ENCODE measurements around the gene RNF39. TPM values are rescaled to one million over a fixed set of nuclear protein-coding genes. Genes with fewer than 3 reads are reported as not detected.
"Not testable (repeated sequence)": the region's sequence is repeated elsewhere in the genome, so short reads cannot be mapped to it uniquely, and the experiment has no call there.

The RNF39 gene, protein sequence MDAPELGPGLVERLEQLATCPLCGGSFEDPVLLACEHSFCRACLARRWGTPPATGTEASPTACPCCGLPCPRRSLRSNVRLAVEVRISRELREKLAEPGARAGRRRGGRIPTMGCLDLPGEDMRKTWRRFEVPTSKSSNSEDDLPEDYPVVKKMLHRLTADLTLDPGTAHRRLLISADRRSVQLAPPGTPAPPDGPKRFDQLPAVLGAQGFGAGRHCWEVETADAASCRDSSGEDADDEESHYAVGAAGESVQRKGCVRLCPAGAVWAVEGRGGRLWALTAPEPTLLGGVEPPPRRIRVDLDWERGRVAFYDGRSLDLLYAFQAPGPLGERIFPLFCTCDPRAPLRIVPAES
- total RNA-seq: not detected

DNA sequence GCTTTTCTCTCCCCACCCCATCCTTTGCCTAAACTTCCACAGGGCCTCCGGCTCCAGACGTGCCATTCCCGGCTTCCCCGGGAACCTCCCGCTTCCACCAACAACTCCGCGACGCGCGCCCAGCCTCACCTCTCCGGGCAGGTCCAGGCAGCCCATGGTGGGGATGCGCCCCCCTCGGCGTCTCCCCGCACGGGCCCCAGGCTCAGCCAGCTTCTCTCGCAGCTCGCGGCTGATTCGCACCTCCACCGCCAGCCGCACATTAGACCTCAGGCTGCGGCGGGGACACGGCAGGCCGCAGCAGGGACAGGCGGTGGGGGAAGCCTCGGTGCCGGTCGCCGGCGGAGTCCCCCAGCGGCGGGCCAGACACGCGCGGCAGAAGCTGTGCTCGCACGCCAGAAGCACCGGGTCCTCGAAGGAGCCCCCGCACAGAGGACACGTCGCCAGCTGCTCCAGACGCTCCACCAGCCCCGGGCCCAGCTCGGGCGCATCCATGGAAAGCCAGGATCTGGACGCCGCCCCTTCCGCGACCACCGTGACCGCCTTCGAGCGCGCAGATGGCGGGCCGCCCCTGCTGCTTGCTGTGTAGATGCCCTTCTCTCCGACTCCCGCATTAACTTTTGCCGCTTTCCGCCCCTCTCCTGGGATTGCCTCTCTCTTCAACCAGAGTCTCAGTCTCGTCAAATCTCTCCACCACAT is at the start of gene RNF39:
Gene RNF39, minus strand, starts transcription at position 676 of the 696 bp plus-strand sequence. Its CDS starts 184 bp downstream, at position 492.
- ATAC-seq (replicated peaks in 1 of 2) (peak; percentile 26 to 36), DNase-seq (peak; percentile 20 to 25)
- H3K27me3 Mint-ChIP-seq (ENCODE audit: low read depth): peaks cover 64% of the 10 kb centered on the region
- H3K4me1 Mint-ChIP-seq (ENCODE audit: low read depth): peaks cover 52% of the 10 kb centered on the region
- H3K4me3 Mint-ChIP-seq: peak within 1 kb of the TSS; percentile 82
- H3K36me3 Mint-ChIP-seq (ENCODE audit: insufficient read depth in 2 of 2): peaks cover 0 to 6% of the 10 kb centered on the region in 2 donors
- H3K27ac Mint-ChIP-seq: no peak within 1 kb of the TSS
- no peaks in the 10 kb centered on the region for H3K9me3 Mint-ChIP-seq

DNA sequence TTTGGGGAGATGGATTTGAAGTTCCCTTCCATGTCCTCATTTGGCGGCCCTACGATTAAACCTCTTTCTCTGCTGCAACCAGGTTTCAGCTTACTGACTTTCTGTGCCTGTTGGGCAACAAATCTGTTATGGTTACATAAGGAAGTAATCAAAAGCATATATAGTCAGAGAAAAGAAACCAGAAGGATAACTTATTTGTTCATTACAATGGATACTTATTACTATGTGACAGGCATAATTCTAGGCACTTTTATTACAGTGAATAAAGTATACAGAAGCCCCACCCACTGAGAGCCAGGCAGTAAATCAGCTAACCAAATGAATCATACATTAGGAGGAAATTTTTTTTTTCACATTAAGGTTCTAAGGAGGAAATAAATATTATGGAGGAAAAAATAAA is 46.9 kb upstream of the RNF39 start:
- DNase-seq (no peak), ATAC-seq (replicated peaks in 1 of 2) (no peak)
- no peaks in the 10 kb centered on the region for H3K36me3 Mint-ChIP-seq (ENCODE audit: insufficient read depth in 2 of 2)
- no peaks in the 10 kb centered on the region for H3K4me1 Mint-ChIP-seq (ENCODE audit: low read depth)
- H3K9me3 Mint-ChIP-seq: no peaks in the 10 kb centered on the region
- peaks cover 25% of the 10 kb centered on the region for H3K27me3 Mint-ChIP-seq (ENCODE audit: low read depth)
- H3K27ac Mint-ChIP-seq: no peak overlapping the region
- no peak overlapping the region for H3K4me3 Mint-ChIP-seq

DNA sequence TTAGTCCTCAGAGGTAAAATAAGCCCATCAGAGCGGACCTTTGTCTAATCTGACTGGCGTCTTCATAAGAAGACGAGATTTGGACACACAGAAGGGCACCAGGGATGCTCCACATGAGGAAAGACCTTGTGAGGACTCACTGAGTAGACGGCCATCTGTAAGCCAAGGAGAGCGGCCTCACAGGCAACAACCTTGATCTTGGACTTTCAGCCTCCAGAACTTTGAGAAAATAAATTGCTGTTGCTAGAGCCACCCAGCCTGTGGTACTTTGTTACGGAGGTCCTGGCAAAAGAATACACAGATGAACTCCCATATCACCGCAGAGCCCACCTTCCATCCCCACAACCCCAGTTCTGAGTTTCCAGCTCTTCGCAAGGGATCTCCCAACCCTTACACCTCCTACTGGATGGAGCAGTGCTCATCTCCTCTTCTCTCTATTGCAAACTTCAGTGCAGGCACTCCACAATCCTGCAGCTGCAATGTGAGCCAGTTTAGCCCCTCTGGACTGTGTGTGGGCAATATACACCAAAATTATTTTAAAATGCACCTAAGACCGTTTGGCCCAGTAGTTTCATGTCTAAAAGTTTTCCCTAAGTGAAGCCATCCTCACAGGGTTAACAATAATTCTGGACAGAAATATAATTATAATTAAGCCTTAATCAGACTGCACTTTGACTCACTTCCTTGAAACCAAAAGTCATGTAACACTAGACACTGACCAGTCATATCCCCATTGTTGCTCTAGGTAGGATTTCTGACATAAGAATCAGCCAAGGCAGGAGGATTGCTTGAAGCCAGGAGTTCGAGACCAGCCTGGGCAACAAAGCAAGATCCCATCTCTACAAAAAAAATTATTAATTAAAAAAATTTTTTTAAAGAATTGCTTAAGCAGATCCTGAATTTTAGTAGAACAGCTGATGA is 46.1 kb upstream of the RNF39 start:
- no peaks in the 10 kb centered on the region for H3K36me3 Mint-ChIP-seq (ENCODE audit: insufficient read depth in 2 of 2)
- no peak overlapping the region for H3K4me3 Mint-ChIP-seq
- DNase-seq (no peak), ATAC-seq (replicated peaks in 1 of 2) (no peak)
- H3K9me3 Mint-ChIP-seq: no peaks in the 10 kb centered on the region
- no peaks in the 10 kb centered on the region for H3K4me1 Mint-ChIP-seq (ENCODE audit: low read depth)
- no peak overlapping the region for H3K27ac Mint-ChIP-seq
- peaks cover 17% of the 10 kb centered on the region for H3K27me3 Mint-ChIP-seq (ENCODE audit: low read depth)

DNA sequence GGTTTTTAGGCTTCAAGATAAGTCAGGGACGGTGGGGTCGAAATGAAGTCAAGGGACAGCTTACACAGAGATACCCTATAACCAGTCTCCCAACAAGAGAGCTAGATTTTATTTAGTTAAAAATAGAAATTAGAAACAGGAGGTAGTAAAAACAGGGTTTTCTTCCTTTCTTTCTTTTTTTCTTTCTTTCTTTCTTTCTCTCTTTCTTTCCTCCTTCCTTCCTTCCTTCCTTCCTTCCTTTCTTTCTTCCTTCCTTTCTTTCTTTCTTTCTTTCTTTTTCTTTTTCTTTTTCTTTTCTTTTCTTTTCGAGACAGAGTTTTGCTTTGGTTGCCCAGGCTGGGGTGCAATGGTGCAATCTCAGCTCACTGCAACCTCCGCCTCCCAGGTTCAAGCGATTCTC is 43.1 kb upstream of the RNF39 start:
- H3K36me3 Mint-ChIP-seq (ENCODE audit: insufficient read depth in 2 of 2); H3K4me1 Mint-ChIP-seq (ENCODE audit: low read depth); H3K9me3 Mint-ChIP-seq; H3K27me3 Mint-ChIP-seq (ENCODE audit: low read depth); H3K4me3 Mint-ChIP-seq; ATAC-seq (replicated peaks in 1 of 2); H3K27ac Mint-ChIP-seq; DNase-seq: not testable (repeated sequence)

DNA sequence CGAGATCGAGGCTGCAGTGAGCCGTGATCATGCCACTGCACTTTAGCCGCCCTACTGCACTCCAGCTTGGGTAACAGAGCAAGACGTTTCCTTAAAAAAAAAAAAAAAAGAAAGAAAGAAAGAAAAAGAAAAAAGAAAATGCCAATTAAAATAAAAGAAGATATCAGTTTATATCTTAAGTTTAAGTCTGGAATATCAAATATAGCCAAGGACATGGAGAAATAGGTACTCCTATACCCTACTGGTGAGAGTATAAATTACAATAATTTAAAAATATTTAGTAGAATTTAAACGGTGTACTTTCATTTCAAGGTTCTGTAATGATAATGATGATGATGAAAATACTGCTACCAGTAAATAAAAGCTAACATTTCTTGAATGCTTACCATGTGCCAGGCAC is 41.2 kb upstream of the RNF39 start:
- Mint-ChIP-seq H3K4me3 (no peak overlapping the region), H3K36me3 (ENCODE audit: insufficient read depth in 2 of 2) (no peaks in the 10 kb centered on the region), H3K4me1 (ENCODE audit: low read depth) (peaks cover 15% of the 10 kb centered on the region), H3K27ac (no peak overlapping the region), H3K27me3 (ENCODE audit: low read depth) (peaks cover 20% of the 10 kb centered on the region), H3K9me3 (no peaks in the 10 kb centered on the region)
- no peak for ATAC-seq (replicated peaks in 1 of 2)
- DNase-seq: no peak

DNA sequence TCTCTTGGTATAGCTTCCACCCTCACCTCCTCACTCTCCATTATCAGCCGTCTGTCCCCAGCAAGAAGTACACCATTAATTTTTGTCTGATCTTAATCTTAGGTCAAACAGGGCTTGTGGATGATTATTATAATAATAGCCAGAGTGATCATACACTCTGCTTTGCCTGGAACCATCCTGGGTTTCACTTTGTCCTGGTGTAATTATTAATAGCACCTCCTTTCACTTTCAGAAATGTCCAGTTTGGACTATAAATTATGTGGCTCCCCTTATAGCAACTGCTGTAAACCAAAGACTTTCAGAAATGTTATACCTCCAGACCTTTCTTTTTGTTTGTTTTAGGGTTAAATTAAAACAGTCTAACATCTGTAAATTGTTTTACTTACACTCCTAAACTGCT is 38.3 kb upstream of the RNF39 start:
- Mint-ChIP-seq H3K4me3 (no peak overlapping the region), H3K27ac (no peak overlapping the region), H3K9me3 (no peaks in the 10 kb centered on the region), H3K4me1 (ENCODE audit: low read depth) (peaks cover 15% of the 10 kb centered on the region), H3K27me3 (ENCODE audit: low read depth) (peaks cover 40% of the 10 kb centered on the region), H3K36me3 (ENCODE audit: insufficient read depth in 2 of 2) (no peaks in the 10 kb centered on the region)
- ATAC-seq (replicated peaks in 1 of 2) (no peak), DNase-seq (no peak)

DNA sequence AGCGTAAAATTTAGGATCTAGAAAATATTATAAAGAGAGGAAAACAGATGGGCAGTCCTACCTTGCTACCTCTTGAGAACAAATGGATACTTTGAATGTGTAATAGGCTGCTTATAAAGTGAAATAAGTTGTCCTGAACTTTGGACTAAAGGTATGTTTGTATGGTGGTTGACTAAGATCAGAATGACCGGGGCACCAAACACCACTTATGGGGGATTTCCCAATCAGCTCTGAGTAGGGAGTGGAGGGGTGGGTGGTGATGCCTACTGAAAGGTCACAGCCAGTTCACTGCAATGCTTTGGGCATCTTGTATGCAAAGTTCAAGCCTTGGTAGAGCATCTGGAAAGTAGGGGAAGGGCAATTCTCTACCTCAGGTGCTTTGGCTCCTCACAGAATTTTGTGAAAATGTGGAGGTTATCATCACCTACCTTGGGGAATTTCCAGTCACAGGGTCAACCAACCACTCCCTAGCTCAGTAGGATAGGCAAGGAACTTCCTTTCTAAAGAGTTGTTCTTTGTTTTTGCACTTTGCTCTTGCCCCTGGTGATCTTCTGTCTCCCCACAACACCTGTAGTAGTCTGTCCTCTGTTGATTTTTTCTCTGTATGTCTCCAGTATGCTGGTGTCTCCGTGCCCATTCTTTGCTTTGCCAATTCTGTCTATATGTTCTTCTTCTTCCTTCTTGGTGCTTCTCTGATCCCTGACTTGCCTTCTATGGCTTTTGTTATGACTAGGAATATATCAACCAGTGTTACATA is 37.6 kb upstream of the RNF39 start, which contains the start of gene TRIM31:
Gene TRIM31, minus strand, starts transcription at position 88 of the 757 bp plus-strand sequence. CDS start 285 bp downstream, outside the sequence.
- no peaks in the 10 kb centered on the region for H3K9me3 Mint-ChIP-seq
- H3K4me1 Mint-ChIP-seq (ENCODE audit: low read depth): peaks cover 19% of the 10 kb centered on the region
- peak within 1 kb of the TSS; percentile 9 to 40 for H3K4me3 Mint-ChIP-seq
- no peak for DNase-seq
- no peak within 1 kb of the TSS for H3K27ac Mint-ChIP-seq
- peaks cover 46% of the 10 kb centered on the region for H3K27me3 Mint-ChIP-seq (ENCODE audit: low read depth)
- H3K36me3 Mint-ChIP-seq (ENCODE audit: insufficient read depth in 2 of 2): no peaks in the 10 kb centered on the region
- peak; percentile 53 to 60 for ATAC-seq (replicated peaks in 1 of 2)

DNA sequence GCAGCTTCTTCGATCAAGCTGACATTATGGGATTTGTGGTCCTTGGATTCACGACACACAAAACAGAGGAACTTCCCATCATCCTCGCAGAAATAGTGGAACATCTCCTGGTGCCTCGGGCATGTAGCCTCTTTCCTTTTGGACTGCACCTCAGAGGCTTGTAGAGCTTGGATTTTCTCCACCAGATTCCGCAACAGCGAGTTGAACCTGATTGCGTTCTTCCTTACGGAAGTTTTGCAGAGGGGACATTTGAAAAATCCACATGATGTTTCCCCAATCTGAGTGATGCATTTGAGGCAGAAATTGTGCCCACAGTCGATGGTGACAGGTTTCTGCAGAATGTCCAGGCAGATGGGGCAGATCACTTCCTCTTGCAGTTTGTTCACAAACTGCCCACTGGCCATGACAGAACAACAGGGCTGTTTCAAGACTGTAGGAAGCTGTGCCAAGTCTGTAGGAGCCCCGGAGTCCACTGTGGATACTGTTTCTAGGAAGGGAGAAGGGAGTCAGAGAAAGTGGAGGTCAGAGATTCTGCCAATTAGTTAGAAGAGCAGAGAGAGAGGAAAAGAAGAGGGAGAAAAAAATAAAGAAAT is 36.9 kb upstream of the RNF39 start:
- ATAC-seq (replicated peaks in 1 of 2): no peak
- peak overlapping the region; percentile 9 to 40 for H3K4me3 Mint-ChIP-seq
- DNase-seq: no peak
- no peaks in the 10 kb centered on the region for H3K9me3 Mint-ChIP-seq
- H3K27me3 Mint-ChIP-seq (ENCODE audit: low read depth): peaks cover 53% of the 10 kb centered on the region
- no peaks in the 10 kb centered on the region for H3K36me3 Mint-ChIP-seq (ENCODE audit: insufficient read depth in 2 of 2)
- H3K27ac Mint-ChIP-seq: no peak overlapping the region
- H3K4me1 Mint-ChIP-seq (ENCODE audit: low read depth): peaks cover 19% of the 10 kb centered on the region

DNA sequence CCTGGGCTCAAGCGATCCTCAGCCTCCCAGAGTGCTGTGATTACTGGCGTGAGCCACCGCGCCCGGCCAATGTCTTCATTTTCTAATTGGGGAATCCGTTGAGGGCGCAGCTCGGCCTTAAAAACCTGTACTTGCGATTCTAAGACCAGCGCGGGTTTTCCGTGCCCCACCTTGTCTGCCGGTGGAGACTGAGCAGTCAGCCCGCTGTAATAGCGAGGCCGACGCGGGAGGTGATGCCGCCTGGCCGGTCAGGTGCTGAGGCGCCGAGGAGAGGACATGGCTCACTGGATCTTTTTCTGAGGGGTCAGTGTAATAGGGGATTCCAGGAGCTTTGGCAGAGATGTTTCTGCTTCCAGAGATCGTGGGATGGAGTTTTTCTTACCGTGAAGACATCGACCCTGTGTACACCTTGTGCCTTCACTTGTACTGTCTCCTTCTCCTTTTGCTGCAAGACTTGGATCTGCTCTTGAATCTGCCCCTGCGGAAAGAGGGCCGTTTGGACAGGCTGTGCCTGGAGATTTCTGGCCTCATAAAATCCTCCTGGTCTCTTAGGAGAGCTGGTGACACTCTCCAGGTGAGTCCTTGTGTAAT is 35.8 kb upstream of the RNF39 start:
- H3K27ac Mint-ChIP-seq: no peak overlapping the region
- no peak for DNase-seq
- peaks cover 57% of the 10 kb centered on the region for H3K27me3 Mint-ChIP-seq (ENCODE audit: low read depth)
- no peak overlapping the region for H3K4me3 Mint-ChIP-seq
- peaks cover 19% of the 10 kb centered on the region for H3K4me1 Mint-ChIP-seq (ENCODE audit: low read depth)
- no peaks in the 10 kb centered on the region for H3K36me3 Mint-ChIP-seq (ENCODE audit: insufficient read depth in 2 of 2)
- no peaks in the 10 kb centered on the region for H3K9me3 Mint-ChIP-seq
- ATAC-seq (replicated peaks in 1 of 2): no peak

DNA sequence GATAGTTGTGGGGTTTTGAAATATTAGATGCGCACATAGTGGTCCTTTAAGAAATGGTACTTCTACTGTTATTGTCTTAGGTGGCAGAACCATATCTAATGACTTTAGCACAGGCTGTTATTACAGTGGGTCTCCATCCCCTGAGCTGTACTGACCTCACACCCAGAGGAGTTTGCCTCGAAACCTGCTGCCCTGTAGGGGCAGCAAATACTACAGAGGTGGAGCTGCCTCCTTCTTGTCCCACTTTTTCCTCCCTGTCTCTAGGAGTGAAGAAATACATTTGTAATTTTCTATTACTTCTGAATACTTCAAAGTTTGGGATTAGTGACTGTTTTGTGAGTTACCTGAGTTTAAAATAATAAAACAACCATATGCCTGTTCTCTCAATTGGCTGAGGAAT is 29.1 kb upstream of the RNF39 start:
- Mint-ChIP-seq H3K4me1 (ENCODE audit: low read depth) (peaks cover 38% of the 10 kb centered on the region), H3K27ac (no peak overlapping the region), H3K27me3 (ENCODE audit: low read depth) (peaks cover 53% of the 10 kb centered on the region), H3K36me3 (ENCODE audit: insufficient read depth in 2 of 2) (no peaks in the 10 kb centered on the region), H3K9me3 (no peaks in the 10 kb centered on the region), H3K4me3 (no peak overlapping the region)
- no peak for DNase-seq
- no peak for ATAC-seq (replicated peaks in 1 of 2)

DNA sequence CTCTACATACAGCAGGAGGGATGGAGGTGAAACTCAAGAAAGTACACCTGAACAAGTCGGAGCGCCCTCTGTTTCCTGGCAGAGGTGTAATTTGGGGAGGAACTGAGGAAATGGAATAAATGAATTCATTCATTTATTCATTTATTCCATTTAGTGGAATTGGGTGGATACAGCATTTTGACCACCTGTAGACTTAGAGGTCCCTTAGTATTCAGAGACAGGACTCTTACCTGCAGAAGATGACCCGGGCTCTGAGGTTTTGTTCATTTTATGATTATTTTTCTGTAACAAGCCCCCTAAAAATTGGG is 28.3 kb upstream of the RNF39 start:
- ATAC-seq (replicated peaks in 1 of 2): no peak
- no peak for DNase-seq
- Mint-ChIP-seq H3K9me3 (no peaks in the 10 kb centered on the region), H3K27ac (no peak overlapping the region), H3K4me1 (ENCODE audit: low read depth) (peaks cover 38% of the 10 kb centered on the region), H3K4me3 (peak overlapping the region; percentile 84 to 91), H3K36me3 (ENCODE audit: insufficient read depth in 2 of 2) (no peaks in the 10 kb centered on the region), H3K27me3 (ENCODE audit: low read depth) (peaks cover 56% of the 10 kb centered on the region)

Measured in activated T-cell treated with anti-CD3 and anti-CD28 coated beads, Interleukin-2, amount 50 U/mL, for 72 hours (primary cell).